Activated CD4-positive, CD25-positive, alpha-beta regulatory T cell treated with anti-CD3 and anti-CD28 coated beads, Interleukin-2, amount 50 U/mL, for 72 hours (primary cell): Measurements from ENCODE around the gene KXD1.
"Not testable (repeated sequence)": the region's sequence is repeated elsewhere in the genome, so short reads cannot be mapped to it uniquely, and the experiment has no call there.

Source experiments
- DNase-seq: peaks from one replicate; pipeline ENCODE4 v3.0.0; 2021

KXD1 gene

GRCh38 chr19:18557411-18558201 is at the start of gene KXD1:
Gene KXD1 (plus strand): TSS chr19:18557870. CDS start chr19:18562057, 4,187 bp downstream.
- DNase-seq: peak; percentile 97

- no peak for DNase-seq
Measured at GRCh38 chr19:18508585-18508984, 49.1 kb upstream of the KXD1 start.

GRCh38 chr19:18510216-18510615 is 47.5 kb upstream of the KXD1 start:
- no peak for DNase-seq

- DNase-seq: no peak
Measured at GRCh38 chr19:18513868-18514267, 43.8 kb upstream of the KXD1 start.

GRCh38 chr19:18514800-18515682 is 42.6 kb upstream of the KXD1 start:
- no peak for DNase-seq

- no peak for DNase-seq
Measured at GRCh38 chr19:18515959-18516358, 41.7 kb upstream of the KXD1 start.

- no peak for DNase-seq
Measured at GRCh38 chr19:18517606-18518005, 40.1 kb upstream of the KXD1 start.

GRCh38 chr19:18518639-18519038 is 39.0 kb upstream of the KXD1 start:
- no peak for DNase-seq

- DNase-seq: peak; percentile 55
Measured at GRCh38 chr19:18519962-18520847, 37.5 kb upstream of the KXD1 start.

GRCh38 chr19:18520848-18521691 is 36.6 kb upstream of the KXD1 start:
- peak; percentile 44 for DNase-seq

- DNase-seq: no peak
Measured at GRCh38 chr19:18521692-18522123, 36.0 kb upstream of the KXD1 start, which contains the start of gene ELL. Gene ELL (minus strand): TSS chr19:18522070. CDS start chr19:18522055, 15 bp downstream.

- peak; percentile 100 for DNase-seq
Measured at GRCh38 chr19:18522124-18522861, 35.4 kb upstream of the KXD1 start.

- not testable (repeated sequence) for DNase-seq
Measured at GRCh38 chr19:18522862-18523440, 34.7 kb upstream of the KXD1 start.

- DNase-seq: no peak
Measured at GRCh38 chr19:18523841-18524240, 33.8 kb upstream of the KXD1 start.

GRCh38 chr19:18526316-18526715 is 31.4 kb upstream of the KXD1 start:
- no peak for DNase-seq

GRCh38 chr19:18529782-18530181 is 27.9 kb upstream of the KXD1 start:
- no peak for DNase-seq

GRCh38 chr19:18531485-18531884 is 26.2 kb upstream of the KXD1 start:
- DNase-seq: no peak

- no peak for DNase-seq
Measured at GRCh38 chr19:18532168-18532890, 25.3 kb upstream of the KXD1 start.

- DNase-seq: no peak
Measured at GRCh38 chr19:18533058-18533457, 24.6 kb upstream of the KXD1 start.

- DNase-seq: no peak
Measured at GRCh38 chr19:18536475-18536874, 21.2 kb upstream of the KXD1 start.
